Large intestine (tissue), 3 donors: ENCODE results near the gene FTH1. TPM values are rescaled to one million over a fixed set of nuclear protein-coding genes. Genes with fewer than 3 reads are reported as not detected.
A peak's percentile ranks its signal among the peaks of the same experiment; 100 is the strongest.
"Not testable (repeated sequence)": the region's sequence is repeated elsewhere in the genome, so short reads cannot be mapped to it uniquely, and the experiment has no call there.

Source experiments
- DNase-seq, 2 donors: peaks; one replicate each; pipeline versions ENCODE4 v3.0.0 to v3.0.0-alpha.2; 2013
- H3K27ac ChIP-seq: one replicate; pipeline ENCODE4 v1.5.1; 2013; ENCODE audit warnings: low read length
- H3K27me3 ChIP-seq: 2 replicates; pipeline ENCODE4 v1.6.1; 2013; ENCODE audit warnings: low read length; ENCODE audit not compliant: control insufficient read depth, insufficient read depth
- H3K36me3 ChIP-seq: 2 replicates; pipeline ENCODE4 v1.6.1; 2013; ENCODE audit warnings: low read length; ENCODE audit not compliant: control insufficient read depth, insufficient read depth
- H3K4me1 ChIP-seq: one replicate; pipeline ENCODE4 v1.6.1; 2013; ENCODE audit warnings: low read length; ENCODE audit not compliant: control insufficient read depth, insufficient read depth
- H3K4me3 ChIP-seq: one replicate; pipeline ENCODE4 v1.5.1; 2013; ENCODE audit warnings: low read length
- H3K9me3 ChIP-seq: one replicate; pipeline ENCODE4 v1.6.1; 2013; ENCODE audit warnings: mild to moderate bottlenecking, low read depth, low read length, moderate library complexity; ENCODE audit not compliant: control insufficient read depth
- WGBS: methylation state at CpG from one replicate; pipeline ENCODE4 v1.1.5; 2013; ENCODE audit warnings: low lambda C conversion rate; ENCODE audit not compliant: insufficient coverage; 5-methylcytosine and 5-hydroxymethylcytosine counted together
- polyA plus RNA-seq: library from polyadenylated mRNA; unstranded; fragments of 120-200 nt; gene quantifications from one replicate; pipeline ENCODE4 v1.2.1, GENCODE V29; 2013

Gene FTH1
- polyA plus RNA-seq, 1 donor, result 5,100 TPM

DNA sequence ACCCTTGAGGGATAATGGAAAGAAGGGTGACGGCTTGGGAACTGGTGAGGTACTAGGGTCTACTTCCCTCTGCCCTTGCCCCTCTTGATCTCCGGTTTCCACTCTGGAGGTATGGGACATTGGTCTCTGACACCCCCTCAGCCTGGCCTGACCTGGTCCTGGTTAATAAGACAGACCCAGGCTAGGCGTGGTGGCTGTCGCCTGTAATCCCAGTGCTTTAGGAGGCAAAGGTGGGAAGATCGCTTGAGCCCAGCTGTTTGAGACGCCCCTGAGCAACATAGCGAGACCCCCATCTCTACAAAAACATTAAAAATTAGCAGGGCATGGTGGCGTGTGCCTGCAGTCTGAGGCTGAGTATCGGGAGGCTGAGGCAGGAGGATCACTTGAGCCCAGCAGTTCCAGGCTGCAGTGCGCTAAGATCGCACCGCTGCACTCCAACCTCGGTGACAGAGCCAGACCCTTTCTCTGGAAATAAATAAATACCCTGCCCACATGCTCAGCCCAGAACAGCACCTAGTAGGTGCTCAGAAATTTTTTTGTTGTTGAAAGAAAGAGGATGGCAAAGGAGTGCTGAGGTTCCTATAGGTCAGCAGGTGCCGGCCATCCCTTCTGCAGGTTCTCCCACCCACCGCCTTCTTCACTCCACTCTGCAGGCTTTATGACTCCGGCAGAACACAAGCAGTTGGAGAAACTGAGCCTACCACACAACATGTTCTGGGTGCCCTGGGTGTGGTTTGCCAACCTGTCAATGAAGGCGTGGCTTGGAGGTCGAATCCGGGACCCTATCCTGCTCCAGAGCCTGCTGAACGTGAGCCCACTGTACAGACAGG lies 11.0 kb downstream of the FTH1 start:
- Histone ChIP-seq H3K4me1 (peaks cover 37% of the 10 kb centered on the region), H3K36me3 (peaks cover 15% of the 10 kb centered on the region), H3K27me3 (peaks cover 5% of the 10 kb centered on the region), H3K4me3 (no peak overlapping the region), H3K27ac (no peak overlapping the region), H3K9me3 (peaks cover 3% of the 10 kb centered on the region)
- no CpG with 5 or more reads among the region's 20 CpGs for WGBS
- DNase-seq, result no peak

DNA sequence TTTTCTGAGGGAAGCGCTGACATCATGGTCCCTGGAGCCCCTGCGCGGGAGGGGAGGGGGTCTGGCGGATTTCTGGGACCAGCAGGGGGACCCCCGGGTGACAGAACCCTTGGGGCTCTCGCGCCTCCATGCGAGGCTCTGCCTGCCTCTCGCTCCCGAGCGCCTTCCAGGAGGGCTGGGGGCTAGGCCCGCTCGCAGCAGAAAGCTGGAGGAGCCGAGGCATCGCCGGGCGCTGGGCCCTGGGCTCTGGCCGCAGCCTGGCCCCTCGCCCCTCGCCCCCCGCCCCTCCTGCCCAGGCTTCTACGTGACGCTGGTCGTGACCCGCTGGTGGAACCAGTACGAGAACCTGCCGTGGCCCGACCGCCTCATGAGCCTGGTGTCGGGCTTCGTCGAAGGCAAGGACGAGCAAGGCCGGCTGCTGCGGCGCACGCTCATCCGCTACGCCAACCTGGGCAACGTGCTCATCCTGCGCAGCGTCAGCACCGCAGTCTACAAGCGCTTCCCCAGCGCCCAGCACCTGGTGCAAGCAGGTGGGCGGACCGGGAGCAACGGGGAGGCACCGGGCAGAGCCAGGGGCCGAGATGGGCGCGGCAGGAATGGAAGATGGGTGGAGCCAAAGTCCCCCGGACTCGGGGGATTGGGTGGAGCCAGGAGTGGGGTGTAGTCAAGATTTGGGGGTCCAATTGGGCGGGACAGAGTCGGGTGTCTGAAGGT lies 11.9 kb downstream of the FTH1 start:
- DNase-seq, result peak in 1 of 2 donors; percentile 58
- no peak overlapping the region for H3K27ac ChIP-seq
- H3K9me3 ChIP-seq, result peaks cover 3% of the 10 kb centered on the region
- H3K36me3 ChIP-seq, result peaks cover 15% of the 10 kb centered on the region
- no CpG with 5 or more reads among the region's 56 CpGs for WGBS
- H3K27me3 ChIP-seq, result peaks cover 5% of the 10 kb centered on the region
- H3K4me1 ChIP-seq, result peaks cover 30% of the 10 kb centered on the region
- H3K4me3 ChIP-seq, result peak overlapping the region; percentile 38

DNA sequence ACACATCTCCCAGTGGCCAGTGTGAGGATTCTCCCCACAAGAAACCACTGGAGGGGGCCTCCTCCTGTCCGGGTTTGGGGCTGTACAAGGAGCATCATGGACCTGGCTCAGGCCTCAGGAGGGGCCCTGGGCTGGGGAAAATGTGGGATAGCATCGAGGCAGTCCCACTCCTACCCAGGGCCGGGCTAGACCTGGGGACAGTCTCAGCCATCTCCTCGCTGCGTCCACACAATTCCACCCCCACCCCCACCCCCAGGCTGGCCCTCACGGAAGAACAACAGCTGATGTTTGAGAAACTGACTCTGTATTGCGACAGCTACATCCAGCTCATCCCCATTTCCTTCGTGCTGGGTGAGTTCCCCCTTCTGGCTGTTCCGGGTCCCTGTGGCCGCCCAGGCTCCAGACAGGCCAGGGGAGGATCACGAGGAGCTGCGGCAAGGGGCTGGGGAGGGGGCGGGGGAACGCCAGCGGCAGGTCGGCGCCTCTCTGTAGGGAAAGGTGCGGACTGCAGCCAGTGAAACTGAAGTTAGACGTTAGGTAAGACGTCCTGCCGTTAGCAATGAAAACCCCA lies 12.5 kb downstream of the FTH1 start:
- no peak overlapping the region for H3K27ac ChIP-seq
- peaks cover 3% of the 10 kb centered on the region for H3K9me3 ChIP-seq
- DNase-seq, result peak; percentile 63
- H3K36me3 ChIP-seq, result peaks cover 13% of the 10 kb centered on the region
- H3K4me1 ChIP-seq, result peaks cover 28% of the 10 kb centered on the region
- peak overlapping the region; percentile 38 for H3K4me3 ChIP-seq
- no CpG with 5 or more reads among the region's 21 CpGs for WGBS
- peaks cover 5% of the 10 kb centered on the region for H3K27me3 ChIP-seq

DNA sequence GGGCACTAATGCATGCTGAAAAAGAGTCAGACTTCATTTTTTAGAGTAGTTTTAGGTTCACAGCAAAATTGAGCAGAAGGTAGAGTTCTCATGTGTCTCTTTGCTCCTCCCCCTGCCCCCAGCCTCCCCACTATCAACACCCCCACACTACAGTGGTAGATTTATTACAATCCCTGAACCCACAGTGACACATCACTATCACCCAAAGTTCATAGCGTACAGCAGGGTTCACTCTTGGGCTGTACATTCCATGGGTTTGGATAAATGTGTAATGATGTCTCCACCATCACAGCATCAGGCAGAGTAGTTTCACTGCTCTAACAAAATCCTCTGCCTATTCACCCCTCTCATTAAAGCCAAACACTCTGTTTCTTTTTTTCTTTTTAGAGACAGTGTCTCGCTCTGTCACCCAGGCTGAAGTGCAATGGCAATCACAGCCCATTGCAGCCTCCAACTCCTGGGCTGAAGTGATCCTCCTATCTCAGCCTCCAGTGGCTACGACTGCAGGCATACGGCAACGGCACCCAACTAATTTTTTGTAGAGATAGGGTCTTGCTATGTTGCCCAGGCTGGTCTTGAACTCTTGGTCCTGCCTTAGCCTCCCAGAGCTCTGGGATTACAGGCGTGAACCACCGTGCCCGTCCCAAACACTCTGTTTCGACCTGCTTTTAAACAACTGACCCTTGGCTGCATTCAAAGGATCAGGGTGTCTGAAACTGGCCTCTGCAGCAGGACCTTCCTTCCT lies 13.2 kb downstream of the FTH1 start:
- no peak overlapping the region for H3K27ac ChIP-seq
- 40% methylated on average over 1 of the region's 9 CpGs for WGBS
- peaks cover 3% of the 10 kb centered on the region for H3K9me3 ChIP-seq
- no peak for DNase-seq
- peaks cover 9% of the 10 kb centered on the region for H3K36me3 ChIP-seq
- peaks cover 5% of the 10 kb centered on the region for H3K27me3 ChIP-seq
- no peak overlapping the region for H3K4me3 ChIP-seq
- H3K4me1 ChIP-seq, result peaks cover 21% of the 10 kb centered on the region

DNA sequence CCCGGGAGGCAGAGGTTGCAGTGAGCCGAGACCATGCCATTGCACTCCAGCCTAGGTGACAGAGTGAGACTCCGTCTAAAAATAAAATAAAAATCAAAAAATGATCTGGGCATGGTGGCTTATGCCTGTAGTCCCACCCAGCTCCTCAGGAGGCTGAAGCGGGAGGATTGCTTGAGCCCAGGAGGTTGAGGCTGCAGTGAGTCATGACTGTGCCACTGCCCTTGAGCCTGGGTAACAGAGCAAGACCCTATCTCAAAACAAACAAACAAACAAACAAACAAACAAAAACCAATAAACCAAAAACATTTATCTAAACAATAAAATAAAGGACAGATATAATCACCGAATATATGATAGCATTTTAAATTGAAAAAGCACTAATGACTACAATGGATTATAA lies 13.8 kb downstream of the FTH1 start:
- H3K4me1 ChIP-seq, result peaks cover 15% of the 10 kb centered on the region
- not testable (repeated sequence) for H3K27me3 ChIP-seq, H3K36me3 ChIP-seq, DNase-seq, H3K4me3 ChIP-seq, H3K27ac ChIP-seq, H3K9me3 ChIP-seq
- WGBS, result 100% methylated on average over 1 of the region's 5 CpGs

DNA sequence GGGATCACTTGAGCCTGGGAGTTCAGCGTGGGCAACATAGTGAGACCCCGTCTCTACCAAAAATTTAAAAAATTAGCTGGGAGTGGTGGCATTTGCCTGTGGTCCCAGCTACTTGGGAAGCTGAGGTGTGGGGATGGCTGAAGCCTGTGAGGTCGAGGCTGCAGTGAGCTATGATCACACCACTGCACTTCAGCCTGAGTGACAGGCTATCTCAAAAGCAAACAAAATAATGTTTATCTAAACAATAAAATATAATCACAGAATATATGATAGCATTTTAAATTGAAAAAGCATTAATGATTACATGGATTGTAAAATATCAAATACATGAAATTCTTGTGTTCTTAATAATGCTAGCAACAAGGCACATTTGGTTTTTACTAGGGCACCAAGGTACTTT lies 14.6 kb downstream of the FTH1 start:
- 90% methylated on average over 2 of the region's 3 CpGs for WGBS
- Histone ChIP-seq H3K27ac (no peak overlapping the region), H3K4me3 (no peak overlapping the region), H3K36me3 (peaks cover 8% of the 10 kb centered on the region), H3K4me1 (peaks cover 14% of the 10 kb centered on the region), H3K9me3 (no peaks in the 10 kb centered on the region), H3K27me3 (peaks cover 5% of the 10 kb centered on the region)
- no peak for DNase-seq

DNA sequence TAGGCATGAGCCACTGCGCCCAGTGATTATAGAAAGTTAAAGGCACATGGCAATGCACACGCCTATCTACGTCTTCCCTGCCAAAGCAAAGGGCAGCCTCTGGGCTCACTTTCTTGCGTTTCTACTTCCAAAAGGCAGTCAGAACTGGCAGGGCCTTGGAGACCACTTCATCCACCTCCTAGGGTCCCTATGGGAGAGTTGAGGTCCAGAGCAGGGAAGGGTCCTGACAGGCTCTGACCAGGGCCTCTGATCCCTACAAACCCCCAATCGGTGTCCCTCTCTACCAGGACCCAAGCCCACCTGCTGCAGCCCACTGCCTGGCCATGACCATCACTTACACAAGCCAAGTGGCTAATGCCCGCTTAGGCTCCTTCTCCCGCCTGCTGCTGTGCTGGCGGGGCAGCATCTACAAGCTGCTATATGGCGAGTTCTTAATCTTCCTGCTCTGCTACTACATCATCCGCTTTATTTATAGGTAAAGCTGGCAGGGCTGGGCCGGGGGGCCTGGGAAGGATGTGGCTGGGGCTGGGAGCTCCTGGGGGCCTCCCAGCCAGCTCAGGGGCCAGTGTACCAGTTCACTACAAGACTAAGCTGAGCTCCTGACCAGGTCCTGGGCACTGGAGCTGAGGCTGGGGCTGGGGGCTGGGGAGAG lies 15.8 kb downstream of the FTH1 start:
- Histone ChIP-seq H3K9me3 (no peaks in the 10 kb centered on the region), H3K4me3 (no peak overlapping the region), H3K27ac (no peak overlapping the region), H3K36me3 (no peaks in the 10 kb centered on the region), H3K4me1 (peaks cover 18% of the 10 kb centered on the region), H3K27me3 (peaks cover 5% of the 10 kb centered on the region)
- WGBS, result no CpG with 5 or more reads among the region's 11 CpGs
- no peak for DNase-seq

DNA sequence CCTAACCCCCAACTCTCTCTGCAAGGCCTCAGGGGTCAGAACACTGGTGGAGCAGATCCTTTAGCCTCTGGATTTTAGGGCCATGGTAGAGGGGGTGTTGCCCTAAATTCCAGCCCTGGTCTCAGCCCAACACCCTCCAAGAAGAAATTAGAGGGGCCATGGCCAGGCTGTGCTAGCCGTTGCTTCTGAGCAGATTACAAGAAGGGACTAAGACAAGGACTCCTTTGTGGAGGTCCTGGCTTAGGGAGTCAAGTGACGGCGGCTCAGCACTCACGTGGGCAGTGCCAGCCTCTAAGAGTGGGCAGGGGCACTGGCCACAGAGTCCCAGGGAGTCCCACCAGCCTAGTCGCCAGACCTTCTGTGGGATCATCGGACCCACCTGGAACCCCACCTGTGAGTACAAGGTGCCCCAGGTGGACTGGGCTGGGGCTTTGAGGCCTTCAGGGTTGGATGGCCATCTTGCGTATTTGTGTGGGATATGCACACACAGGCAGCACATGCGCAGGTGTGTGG lies 17.3 kb downstream of the FTH1 start, which contains the start of gene BEST1:
TSS of gene BEST1 (plus strand) at position 317 of the 513 bp plus-strand sequence. CDS start 1,456 bp downstream, outside the sequence.
- Histone ChIP-seq H3K4me3 (no peak within 1 kb of the TSS), H3K36me3 (no peaks in the 10 kb centered on the region), H3K27me3 (peaks cover 3% of the 10 kb centered on the region), H3K9me3 (no peaks in the 10 kb centered on the region), H3K4me1 (peaks cover 11% of the 10 kb centered on the region), H3K27ac (peak within 1 kb of the TSS; percentile 40)
- WGBS, result no CpG with 5 or more reads among the region's 8 CpGs
- no peak for DNase-seq

DNA sequence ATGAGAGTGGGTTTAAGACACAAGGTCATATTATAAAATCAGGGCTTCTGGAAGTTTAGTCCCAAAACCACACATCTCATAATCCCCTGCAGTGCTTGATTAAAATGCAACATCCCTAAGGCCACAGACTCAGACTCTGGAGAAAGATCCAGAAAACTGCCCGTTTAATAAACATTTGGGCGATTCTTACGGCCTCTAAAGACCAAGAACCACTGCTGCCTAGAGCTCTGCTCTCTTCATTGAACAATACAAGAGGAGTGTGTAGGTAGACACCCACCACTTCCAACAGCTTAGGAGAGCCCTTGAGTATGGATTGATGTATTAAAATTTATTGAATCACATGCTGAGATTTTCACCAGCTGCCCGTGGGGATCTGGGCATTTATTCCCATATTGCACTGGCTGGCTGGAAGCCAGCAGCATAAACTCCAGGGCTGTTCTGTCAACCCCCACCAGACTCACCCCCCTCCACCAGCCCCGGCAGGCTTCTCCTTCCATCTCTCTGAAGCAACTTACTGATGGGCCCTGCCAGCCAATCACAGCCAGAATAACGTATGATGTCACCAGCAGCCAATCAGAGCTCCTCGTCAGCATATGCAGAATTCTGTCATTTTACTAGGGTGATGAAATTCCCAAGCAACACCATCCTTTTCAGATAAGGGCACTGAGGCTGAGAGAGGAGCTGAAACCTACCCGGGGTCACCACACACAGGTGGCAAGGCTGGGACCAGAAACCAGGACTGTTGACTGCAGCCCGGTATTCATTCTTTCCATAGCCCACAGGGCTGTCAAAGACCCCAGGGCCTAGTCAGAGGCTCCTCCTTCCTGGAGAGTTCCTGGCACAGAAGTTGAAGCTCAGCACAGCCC lies 18.0 kb downstream of the FTH1 start:
- Histone ChIP-seq H3K4me1 (peaks cover 5% of the 10 kb centered on the region), H3K36me3 (no peaks in the 10 kb centered on the region), H3K27ac (peak overlapping the region; percentile 40), H3K27me3 (no peaks in the 10 kb centered on the region), H3K9me3 (no peaks in the 10 kb centered on the region), H3K4me3 (no peak overlapping the region)
- 40% methylated on average over 1 of the region's 9 CpGs for WGBS
- DNase-seq, result peak; percentile 63 to 68
